RWPE1 (cell line): ENCODE results near the gene RRAS2.
"Not testable (repeated sequence)": the region's sequence is repeated elsewhere in the genome, so short reads cannot be mapped to it uniquely, and the experiment has no call there.

ENCODE experiments used
- CTCF ChIA-PET: fragments of 350-600 bp; sonication (Branson Sonifier 250); formaldehyde crosslinking; extraction: SDS; loops from one replicate; lab custom pipeline; 2021; lab: Yijun Ruan, JAX
- POLR2A ChIA-PET: fragments of 400-600 bp; formaldehyde crosslinking; extraction: SDS; loops from one replicate; lab custom pipeline; 2020; ENCODE audit warnings: antibody characterized with exemption; ENCODE audit not compliant: low non-redundant PET; lab: Yijun Ruan, JAX
- DNase-seq: peaks from one replicate; pipeline ENCODE4 v3.0.0; 2012; ENCODE audit warnings: low spot score
- H3K27ac ChIP-seq: fragments of 450-650 bp; 2 replicates; pipeline ENCODE4 v1.5.1; 2017
- TF ChIP-seq, protein P1 (sequence below): fragments of 450-650 bp; conservative IDR thresholded peaks from 2 replicates; pipeline ENCODE4 v1.5.1; 2017; ENCODE audit warnings: low read depth, mild to moderate bottlenecking

The RRAS2 gene

DNA sequence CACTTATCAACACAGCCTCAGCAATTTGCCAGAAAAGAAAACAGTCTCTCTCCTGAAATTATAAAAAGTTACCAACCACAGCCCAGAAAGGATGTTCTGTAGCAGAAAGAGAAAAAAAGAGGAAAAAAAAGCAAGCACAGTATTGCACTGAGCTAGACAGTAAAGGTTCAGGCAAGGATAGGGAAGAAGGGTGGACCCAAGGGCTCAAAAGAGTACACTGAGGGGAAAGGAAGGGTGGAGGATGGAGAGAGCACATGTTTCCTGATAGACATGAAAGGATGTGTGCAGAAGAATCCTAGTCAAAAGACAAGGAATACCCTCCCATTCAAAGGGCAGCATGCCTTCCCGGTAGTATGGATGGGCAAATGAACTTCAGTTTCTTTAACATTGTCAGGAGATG is 59.1 kb downstream of the RRAS2 start:
- CTCF ChIA-PET, result interaction anchor here (0.6 to 3.9 kb wide), 4 partner anchors 71 to 165 kb away, joined by 3 to 19 read pairs (median 4); no protein-coding TSS in a partner anchor
- POLR2A ChIA-PET, result no interaction called here
- peak overlapping the region; percentile 32; the same call in 1 of the 2 replicates for H3K27ac ChIP-seq
- no peak for DNase-seq
- TF ChIP-seq, protein P1, sequence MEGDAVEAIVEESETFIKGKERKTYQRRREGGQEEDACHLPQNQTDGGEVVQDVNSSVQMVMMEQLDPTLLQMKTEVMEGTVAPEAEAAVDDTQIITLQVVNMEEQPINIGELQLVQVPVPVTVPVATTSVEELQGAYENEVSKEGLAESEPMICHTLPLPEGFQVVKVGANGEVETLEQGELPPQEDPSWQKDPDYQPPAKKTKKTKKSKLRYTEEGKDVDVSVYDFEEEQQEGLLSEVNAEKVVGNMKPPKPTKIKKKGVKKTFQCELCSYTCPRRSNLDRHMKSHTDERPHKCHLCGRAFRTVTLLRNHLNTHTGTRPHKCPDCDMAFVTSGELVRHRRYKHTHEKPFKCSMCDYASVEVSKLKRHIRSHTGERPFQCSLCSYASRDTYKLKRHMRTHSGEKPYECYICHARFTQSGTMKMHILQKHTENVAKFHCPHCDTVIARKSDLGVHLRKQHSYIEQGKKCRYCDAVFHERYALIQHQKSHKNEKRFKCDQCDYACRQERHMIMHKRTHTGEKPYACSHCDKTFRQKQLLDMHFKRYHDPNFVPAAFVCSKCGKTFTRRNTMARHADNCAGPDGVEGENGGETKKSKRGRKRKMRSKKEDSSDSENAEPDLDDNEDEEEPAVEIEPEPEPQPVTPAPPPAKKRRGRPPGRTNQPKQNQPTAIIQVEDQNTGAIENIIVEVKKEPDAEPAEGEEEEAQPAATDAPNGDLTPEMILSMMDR, result no peak

DNA sequence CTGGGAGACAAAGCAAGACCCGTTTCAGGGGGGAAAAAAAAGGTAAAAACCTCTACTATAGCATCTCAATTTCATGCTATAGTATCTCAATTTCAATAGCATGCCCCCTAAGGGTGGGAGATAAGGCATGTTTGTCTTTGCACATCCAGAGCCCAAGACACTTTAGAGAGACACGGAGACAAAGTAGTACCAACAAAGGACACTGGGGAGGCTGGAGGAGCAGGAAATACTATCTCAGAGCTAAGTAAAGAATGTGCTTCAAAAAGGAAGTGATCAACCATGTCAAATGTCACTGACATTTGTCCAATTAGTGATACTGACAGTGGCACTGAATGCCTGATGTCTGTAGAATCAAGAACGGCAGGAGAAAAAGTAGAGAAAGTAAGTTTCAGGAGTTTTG is 68.6 kb downstream of the RRAS2 start:
- DNase-seq, result no peak
- TF ChIP-seq, protein P1, result no peak
- ChIA-PET POLR2A (no interaction called here), CTCF (interaction anchor here (0.7 kb wide), 1 partner anchor 50 kb away, joined by 4 read pairs; no protein-coding TSS in a partner anchor)
- no peak overlapping the region for H3K27ac ChIP-seq

DNA sequence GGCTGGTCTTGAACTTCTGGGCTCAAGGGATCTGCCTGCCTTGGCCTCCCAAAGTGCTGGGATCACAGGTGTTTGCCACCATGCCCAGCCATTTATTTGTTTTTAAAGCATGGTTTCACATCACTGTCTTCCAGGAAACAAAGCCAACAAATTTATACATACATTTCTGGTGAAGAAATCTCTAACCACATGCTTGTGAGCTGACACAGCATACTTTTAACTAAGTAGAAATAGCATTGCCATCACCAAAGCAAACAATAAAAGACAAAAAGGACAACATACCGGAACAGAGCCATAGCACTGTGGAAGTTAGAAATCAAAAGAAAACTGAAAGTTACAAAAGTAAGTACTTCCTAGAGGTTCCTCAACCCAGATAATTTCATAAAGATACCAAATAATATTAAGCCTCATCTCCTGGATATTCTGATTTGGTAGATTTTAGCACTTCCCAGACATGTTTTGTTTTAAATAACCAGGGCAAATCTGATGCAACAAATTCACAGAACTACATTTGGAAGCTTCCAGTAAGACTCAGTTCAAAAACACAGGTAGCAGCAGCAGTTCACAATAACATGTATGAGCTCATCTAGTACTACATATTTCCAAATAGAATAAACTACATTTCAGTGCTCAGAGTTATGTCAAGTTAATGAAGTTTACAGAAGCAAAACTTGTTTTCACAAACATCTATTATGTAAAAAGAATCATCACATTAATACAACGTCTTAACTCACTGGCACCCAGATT is 70.6 kb downstream of the RRAS2 start:
- ChIA-PET POLR2A (no interaction called here), CTCF (interaction anchor here (0.6 kb wide), 2 partner anchors 30 to 189 kb away, joined by 3 to 7 read pairs; no protein-coding TSS in a partner anchor)
- TF ChIP-seq, protein P1, result no peak
- no peak overlapping the region for H3K27ac ChIP-seq
- no peak for DNase-seq

DNA sequence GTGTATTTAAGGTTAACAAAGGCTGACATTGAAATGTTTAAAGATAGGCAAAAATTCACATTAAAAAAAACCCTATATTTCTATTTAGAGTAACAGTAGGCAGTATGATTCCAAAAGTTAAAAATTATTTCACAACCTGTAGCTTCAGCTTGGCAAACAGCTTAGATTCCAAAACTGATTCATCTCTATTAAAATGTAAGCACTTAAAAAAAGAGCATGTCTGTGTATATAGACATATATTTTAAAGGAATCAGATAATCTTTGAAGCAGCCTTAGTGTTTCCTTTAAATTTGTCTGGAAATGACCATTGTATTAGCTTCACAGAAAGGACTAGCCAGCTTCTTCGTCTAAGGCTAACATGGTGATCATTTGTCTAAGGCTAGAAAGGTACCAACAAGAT is 80.1 kb downstream of the RRAS2 start:
- DNase-seq, POLR2A ChIA-PET, H3K27ac ChIP-seq: not testable (repeated sequence)
- CTCF ChIA-PET, result interaction anchor here (0.7 kb wide), 1 partner anchor 35 kb away, joined by 4 read pairs; no protein-coding TSS in a partner anchor

DNA sequence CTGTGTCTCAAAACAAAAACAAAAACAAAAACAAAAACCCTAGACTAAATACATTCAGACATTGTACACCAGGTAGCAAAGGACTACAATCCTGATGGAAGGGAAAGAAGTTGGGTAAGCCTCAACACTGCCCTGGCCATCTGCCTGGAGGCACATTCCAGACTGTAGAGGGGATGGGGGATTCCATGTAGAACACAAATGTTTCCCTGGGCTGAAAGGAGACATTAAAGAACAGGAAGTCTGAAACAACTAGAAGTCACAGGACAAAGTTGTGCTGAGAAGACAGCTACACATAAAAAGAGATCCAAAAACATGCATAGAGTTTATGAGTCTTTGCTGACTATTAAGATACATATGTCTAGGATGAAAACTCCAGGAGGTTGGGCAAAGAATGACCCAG is 83.9 kb downstream of the RRAS2 start:
- TF ChIP-seq, protein P1, result no peak
- ChIA-PET POLR2A (no interaction called here), CTCF (no interaction called here)
- no peak for DNase-seq
- H3K27ac ChIP-seq, result no peak overlapping the region

DNA sequence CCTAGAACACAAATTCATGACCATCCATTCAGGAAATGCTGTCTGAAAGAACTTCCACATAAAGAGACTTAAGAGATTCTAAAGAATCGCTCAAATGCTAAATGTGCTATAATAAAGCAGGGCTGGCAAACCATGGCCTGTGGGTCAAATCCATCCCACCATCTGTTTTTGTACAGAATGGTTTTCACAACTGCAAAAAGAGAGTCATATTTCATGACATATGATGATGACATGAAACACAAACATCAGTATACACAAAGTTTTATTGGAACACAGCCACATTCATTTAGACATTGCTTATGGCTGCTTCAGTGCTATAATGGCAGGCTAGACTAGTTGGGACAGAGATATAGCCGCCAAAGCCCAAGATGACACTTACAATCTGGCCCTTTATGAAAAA is 85.1 kb downstream of the RRAS2 start:
- POLR2A ChIA-PET, result no interaction called here
- no peak overlapping the region for H3K27ac ChIP-seq
- TF ChIP-seq, protein P1, result no peak
- CTCF ChIA-PET, result no interaction called here
- no peak for DNase-seq
